Ecto neural progenitor cell (in vitro differentiated cells): ENCODE data around the gene PIEZO2.
"Not testable (repeated sequence)": the region's sequence is repeated elsewhere in the genome, so short reads cannot be mapped to it uniquely, and the experiment has no call there.

Source experiments
- DNase-seq: peaks from one replicate; pipeline ENCODE4 v3.0.0-alpha.2; 2018; ENCODE audit warnings: low spot score

Gene PIEZO2

GRCh38 chr18:10973567-10974203 lies 175.7 kb downstream of the PIEZO2 start:
- DNase-seq, result no peak

- no peak for DNase-seq
Observed at GRCh38 chr18:10971717-10972116, 177.7 kb downstream of the PIEZO2 start.

GRCh38 chr18:10965119-10965518 lies 184.2 kb downstream of the PIEZO2 start:
- DNase-seq, result no peak

GRCh38 chr18:10953672-10954071 lies 195.7 kb downstream of the PIEZO2 start:
- no peak for DNase-seq

GRCh38 chr18:10951631-10952544 lies 197.5 kb downstream of the PIEZO2 start:
- no peak for DNase-seq

- no peak for DNase-seq
Observed at GRCh38 chr18:10950876-10951630, 198.3 kb downstream of the PIEZO2 start.

GRCh38 chr18:10950080-10950875 lies 199.1 kb downstream of the PIEZO2 start:
- no peak for DNase-seq

GRCh38 chr18:10949655-10950054 lies 199.7 kb downstream of the PIEZO2 start:
- DNase-seq, result no peak

- no peak for DNase-seq
Observed at GRCh38 chr18:10948421-10948820, 200.9 kb downstream of the PIEZO2 start.

- DNase-seq, result no peak
Observed at GRCh38 chr18:10946058-10946457, 203.3 kb downstream of the PIEZO2 start.

GRCh38 chr18:10942998-10943397 lies 206.4 kb downstream of the PIEZO2 start:
- no peak for DNase-seq

GRCh38 chr18:10939822-10940221 lies 209.5 kb downstream of the PIEZO2 start:
- no peak for DNase-seq

- DNase-seq, result no peak
Observed at GRCh38 chr18:10937743-10938640, 211.4 kb downstream of the PIEZO2 start.

- no peak for DNase-seq
Observed at GRCh38 chr18:10936176-10937053, 213.0 kb downstream of the PIEZO2 start.

- DNase-seq, result no peak
Observed at GRCh38 chr18:10935588-10935987, 213.8 kb downstream of the PIEZO2 start.

- not testable (repeated sequence) for DNase-seq
Observed at GRCh38 chr18:10933648-10934047, 215.7 kb downstream of the PIEZO2 start.

- DNase-seq, result no peak
Observed at GRCh38 chr18:10930076-10930475, 219.3 kb downstream of the PIEZO2 start.

- DNase-seq, result no peak
Observed at GRCh38 chr18:10928772-10929373, 220.5 kb downstream of the PIEZO2 start.
